Immature natural killer cell (primary cell): ENCODE measurements around the gene HSP90AA1. TPM values are rescaled to one million over a fixed set of nuclear protein-coding genes. Genes with fewer than 3 reads are reported as not detected.

ENCODE experiments used
- DNase-seq, 3 donors: peaks; one replicate each; pipeline ENCODE4 v3.0.0; 2022; ENCODE audit warnings: mixed read lengths in 1 of 3
- H3K27ac Mint-ChIP-seq, 6 donors: one replicate each; pipeline ENCODE4 v1.8.0; 2020; ENCODE audit warnings: mixed read lengths in 6 of 6, mild to moderate bottlenecking in 5 of 6, inconsistent platforms in 4 of 6, moderate library complexity in 3 of 6
- H3K27me3 Mint-ChIP-seq, 3 donors: one replicate each; pipeline ENCODE4 v1.8.0; 2020 to 2021; ENCODE audit warnings: low read depth in 3 of 3, mild to moderate bottlenecking in 3 of 3, mixed read lengths in 3 of 3, moderate library complexity in 3 of 3, inconsistent platforms in 1 of 3
- H3K36me3 Mint-ChIP-seq, 3 donors: one replicate each; pipeline ENCODE4 v1.8.0; 2020; ENCODE audit warnings: mixed read lengths in 3 of 3, inconsistent platforms in 2 of 3, mild to moderate bottlenecking in 2 of 3
- H3K4me1 Mint-ChIP-seq, 2 donors: one replicate each; pipeline ENCODE4 v1.8.0; 2020; ENCODE audit warnings: inconsistent platforms in 2 of 2, mild to moderate bottlenecking in 2 of 2, mixed read lengths in 2 of 2, moderate library complexity in 1 of 2
- H3K4me3 Mint-ChIP-seq, 5 donors: one replicate each; pipeline ENCODE4 v1.8.0; 2020; ENCODE audit warnings: mild to moderate bottlenecking in 5 of 5, mixed read lengths in 5 of 5, inconsistent platforms in 3 of 5, moderate library complexity in 3 of 5
- H3K9me3 Mint-ChIP-seq, 6 donors: one replicate each; pipeline ENCODE4 v1.8.0; 2020; ENCODE audit warnings: mild to moderate bottlenecking in 6 of 6, mixed read lengths in 6 of 6, inconsistent platforms in 4 of 6, moderate library complexity in 3 of 6
- polyA plus RNA-seq, 3 donors: library from polyadenylated mRNA; unstranded; fragments of 300-500 nt; fragmentation: Illumina TruSeq; gene quantifications; one replicate each; pipeline ENCODE4 v1.2.3, GENCODE V29; 2021

HSP90AA1 gene
- polyA plus RNA-seq, 3 donors from 2014 or later: 171 to 473 (median 370) TPM

DNA sequence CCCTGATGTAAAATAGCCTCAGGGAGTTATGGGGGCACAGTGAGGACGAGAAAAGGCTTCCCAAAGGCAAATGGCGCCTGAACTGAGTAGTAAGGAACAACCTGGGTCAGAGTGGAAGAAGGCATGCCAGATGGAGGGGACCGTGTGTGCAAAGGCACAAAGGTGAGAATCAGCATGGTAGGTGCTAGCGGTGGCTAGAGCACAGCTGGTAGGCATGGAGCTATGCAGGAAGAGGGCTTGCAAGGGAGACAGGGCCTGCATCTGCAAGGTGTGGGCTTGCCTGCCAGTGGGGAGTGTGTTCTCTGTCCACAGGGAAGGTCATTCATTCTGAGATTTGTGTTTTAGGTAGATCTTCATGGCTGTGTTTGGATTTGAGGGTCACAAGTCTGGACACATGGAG, 18.5 kb upstream of the HSP90AA1 start:
- peaks cover 0 to 1% (median 0%) of the 10 kb centered on the region in 3 donors for H3K27me3 Mint-ChIP-seq
- DNase-seq: no peak
- no peaks in the 10 kb centered on the region for H3K36me3 Mint-ChIP-seq
- no peaks in the 10 kb centered on the region for H3K4me1 Mint-ChIP-seq
- H3K9me3 Mint-ChIP-seq: no peaks in the 10 kb centered on the region
- no peak overlapping the region for H3K4me3 Mint-ChIP-seq
- no peak overlapping the region for H3K27ac Mint-ChIP-seq

DNA sequence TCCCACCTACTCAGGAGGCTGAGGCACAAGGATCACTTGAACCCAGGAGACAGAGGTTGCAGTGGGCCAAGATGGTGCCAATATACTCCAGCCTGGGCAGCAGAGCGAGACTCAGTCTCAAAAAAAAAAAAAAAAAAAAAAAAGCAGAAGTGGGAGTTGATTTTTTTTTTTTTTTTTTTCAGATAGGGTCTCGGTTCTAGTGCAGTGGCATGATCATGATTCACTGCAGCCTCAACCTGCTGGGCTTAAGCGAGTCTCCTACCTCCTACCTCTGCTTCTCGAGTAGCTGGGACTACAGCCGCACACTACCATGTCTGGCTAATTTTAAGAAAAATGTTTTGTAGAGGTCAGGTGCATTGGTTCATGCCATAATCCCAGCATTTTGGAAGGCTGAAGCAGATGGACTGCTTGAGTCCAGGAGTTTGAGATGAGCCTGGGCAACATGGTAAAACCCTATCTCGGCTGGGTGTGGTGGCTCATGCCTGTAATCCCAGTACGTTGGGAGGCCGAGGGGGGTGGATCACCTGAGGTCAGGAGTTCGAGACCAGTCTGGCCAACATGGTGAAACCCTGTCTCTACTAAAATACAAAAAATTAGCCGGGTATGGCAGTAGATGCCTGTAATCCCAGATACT, 16.3 kb upstream of the HSP90AA1 start:
- no peaks in the 10 kb centered on the region for H3K9me3 Mint-ChIP-seq
- no peaks in the 10 kb centered on the region for H3K4me1 Mint-ChIP-seq
- no peak for DNase-seq
- H3K27me3 Mint-ChIP-seq: peaks cover 0 to 1% (median 0%) of the 10 kb centered on the region in 3 donors
- H3K27ac Mint-ChIP-seq: no peak overlapping the region
- no peaks in the 10 kb centered on the region for H3K36me3 Mint-ChIP-seq
- H3K4me3 Mint-ChIP-seq: no peak overlapping the region

DNA sequence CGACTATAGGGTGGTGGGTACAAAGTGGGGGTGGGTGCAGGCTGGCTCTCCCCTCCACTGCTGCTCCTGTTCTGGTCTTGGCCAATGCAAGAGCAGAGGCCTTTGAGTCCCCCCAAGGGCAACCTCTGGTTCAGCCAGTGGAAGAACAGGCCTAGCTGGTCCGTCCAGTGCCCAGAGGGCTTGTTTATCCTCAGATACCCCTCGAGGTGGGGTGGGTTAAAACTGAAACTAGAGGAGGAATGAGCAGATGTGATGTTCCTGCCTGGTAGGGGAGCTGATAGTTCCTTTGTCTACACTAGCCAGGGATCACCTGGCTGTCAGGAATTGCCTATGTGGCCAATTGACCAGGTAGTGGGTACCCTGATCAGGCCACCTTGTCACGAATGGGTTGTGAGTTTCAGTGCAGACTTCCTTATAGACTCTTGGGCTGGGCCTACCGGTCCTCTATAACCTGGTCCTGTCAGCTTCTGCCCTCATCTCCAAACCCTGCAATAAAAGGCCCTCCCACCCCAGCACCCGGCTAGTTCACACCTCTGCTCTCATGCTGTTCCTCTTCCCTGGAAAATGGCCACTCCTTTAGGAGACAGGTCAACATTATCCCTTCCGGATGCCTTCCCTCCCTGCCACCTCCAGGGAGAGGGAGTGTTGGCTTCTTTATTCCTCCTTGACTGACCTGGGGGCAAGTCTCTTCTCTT, 10.7 kb upstream of the HSP90AA1 start:
- Mint-ChIP-seq H3K9me3 (no peaks in the 10 kb centered on the region), H3K27me3 (peaks cover 0 to 3% (median 0%) of the 10 kb centered on the region in 3 donors), H3K4me3 (no peak overlapping the region), H3K4me1 (peaks cover 0 to 2% of the 10 kb centered on the region in 2 donors), H3K27ac (no peak overlapping the region), H3K36me3 (no peaks in the 10 kb centered on the region)
- no peak for DNase-seq

DNA sequence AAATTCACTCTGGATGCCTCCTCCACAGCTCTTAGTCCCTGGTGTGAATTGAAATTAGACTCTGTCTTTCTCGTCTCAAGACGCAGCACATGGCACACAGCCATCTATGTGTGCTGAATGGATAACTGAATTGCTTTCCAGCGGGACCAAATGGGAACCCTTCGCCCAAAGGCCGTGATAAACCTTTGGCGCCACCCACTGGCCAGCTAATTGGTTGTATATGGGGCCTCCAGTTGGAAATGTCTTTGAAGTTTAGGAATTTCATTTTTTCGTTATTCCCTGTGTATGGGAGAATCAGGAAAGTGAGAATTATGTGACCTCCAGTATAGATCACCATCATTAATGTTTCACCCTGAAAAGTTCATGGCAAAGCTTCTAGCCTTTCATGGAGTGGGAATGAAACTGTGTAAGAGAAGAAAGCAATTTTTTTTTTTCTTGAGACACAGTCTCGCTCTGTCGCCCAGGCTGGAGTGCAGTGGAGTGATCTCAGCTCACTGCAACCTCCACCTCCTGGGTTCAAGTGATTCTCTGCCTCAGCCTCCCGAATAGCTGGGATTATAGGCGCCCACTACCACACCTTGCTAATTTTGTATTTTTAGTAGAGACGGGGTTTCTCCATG, 9.8 kb upstream of the HSP90AA1 start:
- no peaks in the 10 kb centered on the region for H3K9me3 Mint-ChIP-seq

DNA sequence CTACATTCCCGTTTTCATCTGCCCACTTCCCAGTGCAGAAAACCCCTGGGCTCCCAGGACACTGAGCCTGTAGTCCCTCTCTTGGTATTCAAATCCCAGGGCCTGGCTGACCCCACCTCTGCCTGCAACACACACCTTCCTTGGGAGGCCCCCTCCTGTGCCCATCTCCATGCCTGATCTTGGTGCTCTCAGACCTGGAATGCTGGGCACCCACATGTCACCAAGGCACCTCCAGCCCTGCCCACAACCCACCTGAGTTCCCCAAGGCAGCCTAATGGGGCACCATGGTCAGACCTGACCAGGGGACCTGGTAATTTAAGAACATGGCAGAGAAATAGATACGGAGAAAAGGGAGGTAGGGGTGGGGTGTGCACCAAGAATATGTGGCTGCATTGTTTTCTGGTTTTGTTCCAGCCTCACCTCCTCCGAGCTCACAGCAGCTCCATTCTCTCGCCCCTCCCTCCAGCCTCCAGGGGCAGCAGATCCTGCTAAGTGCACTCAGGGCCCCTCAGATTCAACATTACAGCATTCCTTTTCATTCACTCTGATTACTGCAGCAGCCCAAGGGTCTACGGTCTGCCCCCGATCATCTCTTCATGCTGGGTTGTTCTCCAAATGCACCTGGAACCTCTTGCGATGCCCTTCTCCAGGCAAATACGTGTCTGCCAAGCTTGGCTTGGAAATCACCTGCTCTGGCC, 9.2 kb upstream of the HSP90AA1 start:
- no peak overlapping the region for H3K4me3 Mint-ChIP-seq
- no peak overlapping the region for H3K27ac Mint-ChIP-seq
- peaks cover 0 to 3% (median 0%) of the 10 kb centered on the region in 3 donors for H3K27me3 Mint-ChIP-seq
- no peak for DNase-seq
- peaks cover 0 to 2% of the 10 kb centered on the region in 2 donors for H3K4me1 Mint-ChIP-seq
- H3K36me3 Mint-ChIP-seq: no peaks in the 10 kb centered on the region
- no peaks in the 10 kb centered on the region for H3K9me3 Mint-ChIP-seq

More for the DNA sequence above, 9.8 kb upstream of the HSP90AA1 start:
- DNase-seq: peak; percentile 56 to 62 (median 58)
- Mint-ChIP-seq H3K27ac (peak overlapping the region in 1 of 6 donors; percentile 70), H3K4me3 (no peak overlapping the region), H3K4me1 (peaks cover 0 to 2% of the 10 kb centered on the region in 2 donors), H3K27me3 (peaks cover 0 to 3% (median 0%) of the 10 kb centered on the region in 3 donors), H3K36me3 (no peaks in the 10 kb centered on the region)

DNA sequence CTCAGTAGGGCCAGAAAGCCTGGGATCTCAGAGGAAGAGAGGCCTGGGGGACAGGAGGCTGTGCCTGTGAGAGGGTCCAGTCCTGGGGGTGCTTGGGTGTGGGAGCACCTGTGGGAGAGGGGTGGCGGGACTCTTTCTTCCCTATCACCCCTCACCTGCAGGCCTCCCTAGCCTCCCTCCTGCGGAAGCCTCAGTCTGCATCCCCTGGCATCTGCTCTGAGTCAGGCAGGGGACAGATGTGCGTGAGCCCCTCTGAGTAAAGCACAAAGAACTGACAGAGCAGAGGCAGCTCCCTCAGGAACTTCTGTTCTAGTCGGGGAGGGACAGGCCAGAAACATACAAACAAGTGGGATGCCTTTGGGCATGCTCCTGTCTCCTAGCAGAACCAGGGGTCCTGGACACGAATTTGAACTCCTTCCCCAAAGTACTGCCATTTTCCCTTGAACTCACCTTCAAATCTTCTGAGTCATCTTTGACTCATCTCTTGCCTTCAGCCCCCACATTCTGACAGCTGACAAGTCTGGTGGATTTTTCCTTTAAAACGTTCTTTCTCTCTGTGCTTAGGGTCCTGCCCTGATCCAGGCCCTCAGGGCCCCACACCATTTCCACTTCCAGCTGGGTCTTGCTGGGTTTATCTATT, 8.5 kb upstream of the HSP90AA1 start:
- Mint-ChIP-seq H3K36me3 (no peaks in the 10 kb centered on the region), H3K27me3 (peaks cover 0 to 3% (median 0%) of the 10 kb centered on the region in 3 donors), H3K4me3 (no peak overlapping the region), H3K27ac (no peak overlapping the region), H3K9me3 (no peaks in the 10 kb centered on the region), H3K4me1 (peaks cover under 1 to 2% of the 10 kb centered on the region in 2 donors)
- no peak for DNase-seq

DNA sequence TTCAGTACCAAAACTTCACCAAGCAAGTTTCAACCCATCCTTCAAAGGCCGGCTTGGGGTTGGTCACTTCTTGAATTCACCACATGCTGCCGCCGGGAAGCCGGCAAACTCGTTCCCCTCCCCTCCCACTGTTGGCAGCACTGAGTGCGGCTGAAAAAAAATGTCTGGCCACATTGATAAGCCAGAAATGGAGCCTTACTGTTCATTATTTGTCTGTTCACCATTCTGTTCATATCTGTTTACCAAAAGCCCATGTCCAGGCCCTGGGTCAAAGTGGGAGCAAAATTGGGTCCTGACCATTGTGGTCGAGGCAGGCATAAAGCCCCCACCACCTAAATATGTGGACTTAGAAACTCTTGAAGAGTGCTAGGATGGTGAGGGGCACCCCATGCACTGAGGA, 7.3 kb upstream of the HSP90AA1 start:
- peaks cover 12 to 13% of the 10 kb centered on the region in 2 donors for H3K4me1 Mint-ChIP-seq
- H3K36me3 Mint-ChIP-seq: no peaks in the 10 kb centered on the region
- H3K9me3 Mint-ChIP-seq: no peaks in the 10 kb centered on the region
- H3K27ac Mint-ChIP-seq: no peak overlapping the region
- peaks cover 0 to 9% (median 0%) of the 10 kb centered on the region in 3 donors for H3K27me3 Mint-ChIP-seq
- DNase-seq: no peak
- no peak overlapping the region for H3K4me3 Mint-ChIP-seq

DNA sequence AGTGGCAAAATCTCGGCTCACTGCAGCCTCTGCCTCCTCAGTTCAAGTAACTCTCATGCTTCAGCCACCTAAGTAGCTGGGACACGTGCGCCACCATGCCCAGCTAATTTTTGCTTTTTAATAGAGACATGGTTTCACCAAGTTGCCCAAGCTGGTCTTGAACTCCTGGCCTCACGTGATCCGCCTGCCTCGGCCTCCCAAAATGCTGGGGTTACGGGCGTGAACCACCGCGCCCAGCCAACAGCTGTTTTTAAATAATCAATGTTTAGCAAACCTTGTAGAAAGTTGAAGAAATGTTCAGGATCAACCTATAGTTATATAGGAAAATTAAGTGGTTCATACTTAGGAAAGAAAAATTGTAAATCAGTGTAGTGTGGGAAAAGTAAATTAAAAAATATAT, 6.0 kb upstream of the HSP90AA1 start:
- H3K36me3 Mint-ChIP-seq: no peaks in the 10 kb centered on the region
- H3K4me1 Mint-ChIP-seq: peaks cover 24 to 25% of the 10 kb centered on the region in 2 donors
- DNase-seq: no peak
- no peak overlapping the region for H3K4me3 Mint-ChIP-seq
- no peak overlapping the region for H3K27ac Mint-ChIP-seq
- peaks cover 3 to 16% (median 5%) of the 10 kb centered on the region in 3 donors for H3K27me3 Mint-ChIP-seq
- H3K9me3 Mint-ChIP-seq: no peaks in the 10 kb centered on the region

DNA sequence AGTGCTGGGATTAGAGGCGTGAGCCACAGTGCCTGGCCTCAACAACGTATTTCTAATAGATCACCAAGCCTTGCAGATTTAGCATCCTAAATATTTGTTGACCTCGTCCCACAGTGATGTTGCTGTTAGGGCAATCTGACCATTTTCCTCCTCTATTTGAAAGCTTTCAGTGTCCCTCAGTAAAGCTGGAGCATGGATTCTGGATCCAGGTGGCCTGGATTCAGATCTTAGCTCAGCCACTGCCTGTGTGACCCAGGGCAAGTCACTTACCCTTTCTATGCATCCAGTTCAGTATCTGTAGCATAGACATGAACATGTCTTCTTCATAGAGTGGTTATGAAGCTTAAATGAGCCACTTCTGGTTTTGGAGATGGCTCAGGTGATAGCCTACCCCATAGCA, 3.9 kb upstream of the HSP90AA1 start:
- H3K4me3 Mint-ChIP-seq: peak overlapping the region in 2 of 5 donors; percentile 56 to 59
- H3K9me3 Mint-ChIP-seq: no peaks in the 10 kb centered on the region
- H3K36me3 Mint-ChIP-seq: peaks cover 0 to 6% (median 5%) of the 10 kb centered on the region in 3 donors
- peaks cover 28 to 33% of the 10 kb centered on the region in 2 donors for H3K4me1 Mint-ChIP-seq
- peak overlapping the region in 1 of 6 donors; percentile 66 for H3K27ac Mint-ChIP-seq
- H3K27me3 Mint-ChIP-seq: peaks cover 16 to 32% (median 21%) of the 10 kb centered on the region in 3 donors
- DNase-seq: no peak

DNA sequence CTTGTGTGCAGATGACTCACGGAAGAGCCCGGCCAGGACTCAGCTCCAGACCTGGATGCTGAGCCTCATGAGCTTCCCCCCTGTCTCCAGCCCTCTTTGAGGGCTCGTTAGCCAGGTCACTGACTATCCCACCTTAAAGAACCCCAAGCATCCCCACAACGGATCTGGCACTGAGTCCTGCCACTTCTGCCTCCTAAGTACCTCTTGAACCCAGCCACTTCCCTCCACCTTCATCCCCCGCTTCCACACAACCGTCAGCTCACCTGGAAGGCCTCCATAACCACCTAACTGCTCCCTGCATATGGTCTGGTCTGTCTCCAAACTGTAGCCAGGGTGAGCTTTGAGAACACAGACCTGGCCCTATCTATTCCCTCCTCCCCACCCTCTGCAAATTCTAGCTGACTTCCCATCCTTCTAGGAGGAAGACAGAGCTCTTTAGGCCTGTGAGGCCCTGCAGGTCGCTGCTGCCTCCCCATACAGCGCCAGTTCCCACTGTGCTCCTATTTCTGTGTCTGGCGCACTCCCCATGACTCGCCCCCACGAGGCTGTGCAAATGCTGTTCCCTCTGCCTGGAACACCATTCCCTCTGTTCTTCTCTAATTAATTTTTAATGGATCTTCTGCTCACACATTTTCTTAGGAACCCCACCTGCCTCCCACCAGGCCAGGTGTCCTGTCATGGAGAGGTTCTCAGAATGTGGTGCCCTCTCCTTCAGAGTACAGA, 2.9 kb upstream of the HSP90AA1 start:
- Mint-ChIP-seq H3K27ac (peak overlapping the region; percentile 23 to 94 (median 62)), H3K27me3 (peaks cover 16 to 37% (median 29%) of the 10 kb centered on the region in 3 donors), H3K36me3 (peaks cover 6 to 15% (median 12%) of the 10 kb centered on the region in 3 donors), H3K4me3 (peak overlapping the region; percentile 90 to 96 (median 93)), H3K4me1 (peaks cover 38 to 42% of the 10 kb centered on the region in 2 donors), H3K9me3 (no peaks in the 10 kb centered on the region)
- DNase-seq: no peak

DNA sequence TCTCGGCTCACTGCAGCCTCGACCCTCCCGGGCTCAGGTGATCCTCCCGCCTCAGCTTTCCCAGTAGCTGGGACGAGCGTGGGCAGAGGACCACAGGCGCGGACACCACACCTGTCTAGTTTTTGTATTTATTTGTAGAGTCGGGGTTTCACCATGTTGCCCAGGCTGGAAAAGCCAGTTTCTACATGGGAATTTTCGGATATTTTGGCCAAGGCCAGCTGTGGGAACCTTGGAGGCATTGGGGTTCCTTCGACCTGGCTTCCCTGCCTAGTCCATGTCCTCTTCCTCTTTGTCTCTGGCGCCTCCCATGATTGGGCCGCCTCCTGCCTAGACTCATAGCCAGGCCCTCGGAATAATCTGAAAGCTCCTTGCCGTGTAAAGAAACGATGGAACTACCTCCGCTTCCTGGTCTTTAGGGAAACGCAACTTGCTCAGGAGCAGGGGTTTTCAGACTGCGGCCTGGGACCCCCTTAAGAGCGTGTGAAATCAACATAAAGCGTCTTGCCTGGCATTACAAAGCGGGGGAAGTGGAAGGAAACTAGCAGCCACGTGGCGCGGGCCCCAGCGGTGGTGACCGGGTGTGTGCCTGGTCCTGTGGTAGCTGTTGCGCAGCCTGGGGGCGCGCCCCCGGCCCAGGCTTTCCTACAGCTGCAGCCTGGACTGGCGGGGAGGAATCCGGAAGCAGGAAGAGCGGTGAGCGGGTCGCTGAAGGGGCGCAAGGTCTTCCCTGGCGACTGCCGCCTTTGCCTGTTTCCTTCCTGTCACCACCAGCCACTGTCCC, 1.4 kb upstream of the HSP90AA1 start:
- DNase-seq: peak; percentile 43 to 48 (median 46)
- H3K36me3 Mint-ChIP-seq: peaks cover 11 to 31% (median 23%) of the 10 kb centered on the region in 3 donors
- H3K4me3 Mint-ChIP-seq: peak overlapping the region; percentile 90 to 96 (median 93)
- no peaks in the 10 kb centered on the region for H3K9me3 Mint-ChIP-seq
- H3K27me3 Mint-ChIP-seq: peaks cover 16 to 40% (median 32%) of the 10 kb centered on the region in 3 donors
- H3K27ac Mint-ChIP-seq: peak overlapping the region; percentile 87 to 96 (median 92)
- H3K4me1 Mint-ChIP-seq: peaks cover 54 to 58% of the 10 kb centered on the region in 2 donors

DNA sequence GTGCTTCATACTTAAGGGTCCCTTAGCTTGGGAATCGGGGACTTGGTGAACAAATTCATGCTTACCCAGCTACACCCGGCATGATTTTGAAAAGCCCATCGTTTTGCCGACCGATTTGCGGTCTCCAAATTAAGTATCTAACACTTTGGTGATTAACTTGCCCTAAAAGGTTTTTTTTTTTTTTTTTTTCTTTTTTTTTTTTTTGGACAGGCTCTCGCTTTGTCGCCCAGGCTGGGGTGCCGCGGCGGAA, 843 bp upstream of the HSP90AA1 start:
- Mint-ChIP-seq H3K4me3 (peak overlapping the region; percentile 90 to 96 (median 93)), H3K27ac (peak overlapping the region; percentile 87 to 96 (median 92)), H3K36me3 (peaks cover 15 to 35% (median 27%) of the 10 kb centered on the region in 3 donors), H3K27me3 (peaks cover 16 to 42% (median 32%) of the 10 kb centered on the region in 3 donors), H3K4me1 (peaks cover 58 to 63% of the 10 kb centered on the region in 2 donors), H3K9me3 (no peaks in the 10 kb centered on the region)
- DNase-seq: no peak
